Activated CD8-positive, alpha-beta memory T cell treated with anti-CD3 and anti-CD28 coated beads, Interleukin-2, amount 50 U/mL, for 24 hours (primary cell): ENCODE results near the gene LOXL3.

Source experiments
- DNase-seq: peaks from one replicate; pipeline ENCODE4 v3.0.0-alpha.2; 2020; ENCODE audit errors: extremely low read depth

LOXL3 gene

GRCh38 chr2:74526649-74527230, 27.0 kb downstream of the LOXL3 start:
- no peak for DNase-seq

- DNase-seq: no peak
Observed at GRCh38 chr2:74525717-74526648, 27.8 kb downstream of the LOXL3 start, which contains the start of gene DQX1. DQX1 (minus strand) TSS chr2:74526231; CDS start chr2:74525729, 502 bp downstream.

- DNase-seq: no peak
Observed at GRCh38 chr2:74524955-74525716, 28.6 kb downstream of the LOXL3 start.

GRCh38 chr2:74524005-74524404, 29.7 kb downstream of the LOXL3 start:
- no peak for DNase-seq

- DNase-seq: no peak
Observed at GRCh38 chr2:74522516-74522915, 31.2 kb downstream of the LOXL3 start.

- DNase-seq: no peak
Observed at GRCh38 chr2:74516650-74517049, 37.1 kb downstream of the LOXL3 start.

GRCh38 chr2:74515981-74516633, 37.6 kb downstream of the LOXL3 start:
- peak; percentile 43 for DNase-seq

GRCh38 chr2:74515271-74515980, 38.3 kb downstream of the LOXL3 start:
- DNase-seq: no peak

- DNase-seq: no peak
Observed at GRCh38 chr2:74514368-74515270, 39.1 kb downstream of the LOXL3 start, which contains the start of gene TLX2. TLX2 (plus strand) TSS chr2:74514450; CDS start chr2:74514807, 357 bp downstream.

- no peak for DNase-seq
Observed at GRCh38 chr2:74513605-74514367, 40.0 kb downstream of the LOXL3 start.

- no peak for DNase-seq
Observed at GRCh38 chr2:74512744-74513604, 40.8 kb downstream of the LOXL3 start.

GRCh38 chr2:74511104-74511989, 42.4 kb downstream of the LOXL3 start:
- no peak for DNase-seq

GRCh38 chr2:74510272-74510671, 43.5 kb downstream of the LOXL3 start:
- no peak for DNase-seq

GRCh38 chr2:74507926-74508520, 45.7 kb downstream of the LOXL3 start:
- no peak for DNase-seq

- peak; percentile 94 for DNase-seq
Observed at GRCh38 chr2:74507145-74507925, 46.4 kb downstream of the LOXL3 start, which contains the start of gene PCGF1. PCGF1 (minus strand) TSS chr2:74507695; CDS start chr2:74507668, 27 bp downstream.
